IMR-90 (cell line): ENCODE results near the gene CDK5R2. TPM values are rescaled to one million over a fixed set of nuclear protein-coding genes. Genes with fewer than 3 reads are reported as not detected.

Experiments used
- ATAC-seq: fragments of 200-7000 bp; cut with Tn5 transposase; 2 replicates; pipeline ENCODE4 v1.9.1; 2020; ENCODE audit warnings: low read depth, mild to moderate bottlenecking, moderate library complexity
- BruUV-seq: library from RNA; stranded (reverse); fragments of 400-500 nt; replicated peaks from 2 replicates; lab custom pipeline; 2021; lab: Mats Ljungman, UMichigan
- CTCF ChIA-PET: fragments of 300-600 bp; formaldehyde crosslinking; extraction: SDS; loops from one replicate; lab custom pipeline; 2021; ENCODE audit warnings: antibody characterized with exemption; lab: Yijun Ruan, JAX
- POLR2A ChIA-PET: fragments of 300-600 bp; sonication (Branson Sonifier 250); formaldehyde crosslinking; loops from one replicate; lab custom pipeline; 2022; ENCODE audit warnings: antibody characterized with exemption; ENCODE audit not compliant: unreplicated experiment; lab: Charles Lee
- DNase-seq: peaks from one replicate; pipeline ENCODE4 v3.0.0; 2013
- H2AFZ ChIP-seq: replicated peaks from 2 replicates; pipeline ENCODE3; 2013; ENCODE audit warnings: low read length, mild to moderate bottlenecking; ENCODE audit not compliant: poor library complexity
- H2AK5ac ChIP-seq: 2 replicates; pipeline ENCODE4 v1.6.1; 2013; ENCODE audit warnings: low read depth, low read length, inconsistent platforms
- H2AK9ac ChIP-seq: replicated peaks from 2 replicates; pipeline ENCODE3; 2013; ENCODE audit warnings: mild to moderate bottlenecking, low read depth, low read length, moderate library complexity; ENCODE audit not compliant: poor library complexity
- H2BK120ac ChIP-seq: 2 replicates; pipeline ENCODE4 v1.6.1; 2013; ENCODE audit warnings: low read depth, low read length, inconsistent platforms
- H2BK15ac ChIP-seq: 3 replicates; pipeline ENCODE4 v1.6.1; 2013; ENCODE audit warnings: low read depth, low read length, inconsistent platforms
- H2BK20ac ChIP-seq: 2 replicates; pipeline ENCODE4 v1.6.1; 2013; ENCODE audit warnings: low read depth, mild to moderate bottlenecking, inconsistent platforms, low read length, moderate library complexity
- H2BK5ac ChIP-seq: 2 replicates; pipeline ENCODE4 v1.6.1; 2013; ENCODE audit warnings: mild to moderate bottlenecking, low read depth, low read length, inconsistent platforms; ENCODE audit not compliant: poor library complexity, severe bottlenecking
- H3K14ac ChIP-seq: replicated peaks from 2 replicates; pipeline ENCODE4 v1.6.1; 2013; ENCODE audit warnings: low read depth, low read length, inconsistent platforms
- H3K18ac ChIP-seq: 2 replicates; pipeline ENCODE4 v1.6.1; 2013; ENCODE audit warnings: low read depth, low read length, control low read depth
- H3K23ac ChIP-seq: 2 replicates; pipeline ENCODE4 v1.6.1; 2013; ENCODE audit warnings: low read depth, low read length, inconsistent platforms
- H3K27ac ChIP-seq: 2 replicates; pipeline ENCODE4 v1.5.1; 2013; ENCODE audit warnings: mild to moderate bottlenecking, control low read depth, low read length; ENCODE audit not compliant: insufficient read depth
- H3K27me3 ChIP-seq: 2 replicates; pipeline ENCODE4 v1.6.1; 2013; ENCODE audit warnings: low read length; ENCODE audit not compliant: control insufficient read depth, insufficient read depth
- H3K36me3 ChIP-seq: 2 replicates; pipeline ENCODE4 v1.6.1; 2013; ENCODE audit warnings: low read length, mixed read lengths; ENCODE audit not compliant: control insufficient read depth, insufficient read depth
- H3K4ac ChIP-seq: 2 replicates; pipeline ENCODE4 v1.6.1; 2013; ENCODE audit warnings: low read depth, low read length, inconsistent platforms
- H3K4me1 ChIP-seq: 2 replicates; pipeline ENCODE4 v1.6.1; 2013; ENCODE audit warnings: low read length, mixed read lengths; ENCODE audit not compliant: control insufficient read depth, insufficient read depth
- H3K4me2 ChIP-seq: 2 replicates; pipeline ENCODE4 v1.6.1; 2013; ENCODE audit warnings: low read depth, mild to moderate bottlenecking, control low read depth, low read length, moderate library complexity
- H3K4me3 ChIP-seq: 2 replicates; pipeline ENCODE4 v1.5.1; 2013; ENCODE audit warnings: low read depth, mild to moderate bottlenecking, control low read depth, low read length, moderate library complexity; ENCODE audit not compliant: insufficient read depth
- H3K56ac ChIP-seq: 2 replicates; pipeline ENCODE4 v1.6.1; 2013; ENCODE audit warnings: low read length, inconsistent platforms; ENCODE audit not compliant: insufficient read depth; ENCODE audit errors: extremely low read depth
- H3K79me1 ChIP-seq, 2 experiments: 2 replicates each; pipeline ENCODE4 v1.6.1; 2013; ENCODE audit warnings: low read length in 2 of 2, inconsistent platforms in 1 of 2, low read depth in 1 of 2
- H3K9ac ChIP-seq: 2 replicates; pipeline ENCODE4 v1.6.1; 2013; ENCODE audit warnings: low read depth, low read length, control low read depth
- H3K9me1 ChIP-seq: 2 replicates; pipeline ENCODE4 v1.6.1; 2013; ENCODE audit warnings: low read length, inconsistent platforms; ENCODE audit not compliant: insufficient read depth
- H3K9me3 ChIP-seq: 2 replicates; pipeline ENCODE4 v1.6.1; 2013; ENCODE audit warnings: low read length; ENCODE audit not compliant: control insufficient read depth, insufficient read depth
- H4K20me1 ChIP-seq: 2 replicates; pipeline ENCODE4 v1.6.1; 2013; ENCODE audit warnings: low read length, inconsistent platforms; ENCODE audit not compliant: insufficient read depth
- H4K5ac ChIP-seq: 2 replicates; pipeline ENCODE4 v1.6.1; 2013; ENCODE audit warnings: mild to moderate bottlenecking, low read depth, low read length, control low read depth
- H4K8ac ChIP-seq, 2 experiments: 2 replicates each; pipeline ENCODE4 v1.6.1; 2013; ENCODE audit warnings: low read depth in 2 of 2, low read length in 2 of 2, control low read depth in 1 of 2, inconsistent platforms in 1 of 2
- H4K91ac ChIP-seq: 2 replicates; pipeline ENCODE4 v1.6.1; 2013; ENCODE audit warnings: low read depth, low read length, inconsistent platforms; ENCODE audit not compliant: insufficient read depth
- BHLHE40 ChIP-seq: fragments of 150-350 bp; IDR thresholded peaks from 2 replicates; pipeline ENCODE4 v1.6.1; 2016; ENCODE audit warnings: mild to moderate bottlenecking, low read depth, low read length
- CEBPB ChIP-seq: IDR thresholded peaks from 2 replicates; pipeline ENCODE4 v1.6.1; 2012; ENCODE audit warnings: low read depth, low read length, improper control_type of control experiment
- FOS ChIP-seq: fragments of 150-350 bp; IDR thresholded peaks from 2 replicates; pipeline ENCODE4 v1.6.1; 2016; ENCODE audit warnings: low read depth, low read length
- MAFK ChIP-seq: IDR thresholded peaks from 2 replicates; pipeline ENCODE4 v1.6.1; 2012; ENCODE audit warnings: low read depth, low read length, improper control_type of control experiment
- MXI1 ChIP-seq: IDR thresholded peaks from 2 replicates; pipeline ENCODE4 v1.6.1; 2012; ENCODE audit warnings: low read depth, mild to moderate bottlenecking, low read length, moderate library complexity, borderline replicate concordance
- NFE2L2 ChIP-seq: fragments of 150-350 bp; IDR thresholded peaks from 2 replicates; pipeline ENCODE4 v1.6.1; 2016; ENCODE audit warnings: low read depth, mild to moderate bottlenecking, low read length
- RFX5 ChIP-seq: IDR thresholded peaks from 2 replicates; pipeline ENCODE4 v1.8.0; 2012; ENCODE audit warnings: low read depth, mild to moderate bottlenecking, low read length, moderate library complexity
- WGBS, 2 experiments: methylation state at CpG; one replicate each; pipeline versions ENCODE4 v1.1.5 to v1.1.7; 2013; ENCODE audit warnings: missing lambda C conversion rate in 2 of 2; ENCODE audit not compliant: insufficient read length in 1 of 2; ENCODE audit errors: extremely low coverage in 2 of 2; 5-methylcytosine and 5-hydroxymethylcytosine counted together
- dilution Hi-C: fragments of 300-500 bp; cut with HindIII; formaldehyde crosslinking; loops from one replicate; pipeline ENCODE4 v1.14.3; 2018; ENCODE audit warnings: low sequenced_read_pairs; ENCODE audit not compliant: unreplicated experiment
- in situ Hi-C: fragments of 300-500 bp; cut with MboI; formaldehyde crosslinking; loops from 3 replicates; pipeline ENCODE4 v1.14.3; 2019; ENCODE audit warnings: low sequenced_read_pairs, inconsistent platforms, mixed read lengths
- intact Hi-C: fragments of 100-400 bp; cut with micrococcal nuclease; formaldehyde crosslinking; loops from 2 replicates; pipeline ENCODE4 v1.10.0; 2022
- polyA plus RNA-seq, 3 experiments: library from polyadenylated mRNA; depleted of rRNA; stranded (reverse); fragments of >200 nt; gene quantifications; 2 replicates each; pipeline ENCODE4 v1.2.3, GENCODE V29; 2012; ENCODE audit warnings: low replicate concordance in 1 of 3
- total RNA-seq: library from RNA; depleted of rRNA; stranded (reverse); fragments of >200 nt; gene quantifications from 2 replicates; pipeline ENCODE4 v1.2.3, GENCODE V29; 2012
- TF ChIP-seq, protein P1 (sequence below): conservative IDR thresholded peaks from 2 replicates; pipeline ENCODE4 v1.5.1; 2012; ENCODE audit warnings: mild to moderate bottlenecking, low read depth, low read length, improper control_type of control experiment

The CDK5R2 gene
- total and polyA plus RNA-seq, 2 of the 4 experiments (the other 2 are of a cell fraction): not detected

DNA sequence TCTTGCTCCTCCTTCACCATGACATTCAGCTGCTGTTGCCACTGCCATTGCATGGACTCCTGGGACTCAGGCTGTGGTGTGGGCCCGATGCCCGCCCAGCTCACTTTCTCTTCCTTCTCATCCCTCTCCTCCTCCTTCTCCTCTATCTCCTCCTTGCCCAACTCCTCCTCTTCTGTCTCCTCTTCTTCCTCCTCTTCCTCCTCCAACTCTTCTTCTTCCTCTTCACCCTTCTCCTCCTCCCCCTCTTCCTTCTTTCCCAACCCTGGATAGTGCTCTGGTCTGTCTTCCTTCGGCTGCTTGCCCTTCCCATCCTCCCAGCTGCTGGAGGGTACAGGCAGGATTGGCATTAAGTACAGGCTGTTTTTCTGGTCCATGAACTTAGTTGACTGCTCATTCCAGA, 44.5 kb downstream of the CDK5R2 start:
- no peak overlapping the region for H2AFZ ChIP-seq
- intact Hi-C loops (no loop called here), dilution Hi-C loops (no loop called here), in situ Hi-C loops (no loop called here)
- WGBS, 2 experiments: no CpG with 5 or more reads among the region's 3 CpGs
- no peak overlapping the region for H2BK5ac ChIP-seq
- H3K18ac ChIP-seq: no peak overlapping the region
- H3K9me3 ChIP-seq: no peaks in the 10 kb centered on the region; the same call in 1 of the 2 replicates
- POLR2A ChIA-PET: no interaction called here
- H3K4me3 ChIP-seq: no peak overlapping the region
- H2BK20ac ChIP-seq: no peak overlapping the region
- no peak overlapping the region for H4K91ac ChIP-seq
- H4K5ac ChIP-seq: no peak overlapping the region
- no peak overlapping the region for H2BK120ac ChIP-seq
- BruUV-seq: no TSS peak
- H3K4me1 ChIP-seq: no peaks in the 10 kb centered on the region
- no peak overlapping the region for H4K8ac ChIP-seq
- H3K23ac ChIP-seq: no peak overlapping the region
- H3K14ac ChIP-seq: no peak overlapping the region
- H4K20me1 ChIP-seq: no peaks in the 10 kb centered on the region; the same call in 1 of the 2 replicates
- no peaks in the 10 kb centered on the region for H3K79me1 ChIP-seq
- H3K9me1 ChIP-seq: no peaks in the 10 kb centered on the region
- no peak overlapping the region for H2BK15ac ChIP-seq
- H3K4ac ChIP-seq: no peak overlapping the region
- H3K56ac ChIP-seq: no peak overlapping the region
- no peak for TF ChIP-seq MAFK
- no peak for TF ChIP-seq BHLHE40
- TF ChIP-seq, protein P1, sequence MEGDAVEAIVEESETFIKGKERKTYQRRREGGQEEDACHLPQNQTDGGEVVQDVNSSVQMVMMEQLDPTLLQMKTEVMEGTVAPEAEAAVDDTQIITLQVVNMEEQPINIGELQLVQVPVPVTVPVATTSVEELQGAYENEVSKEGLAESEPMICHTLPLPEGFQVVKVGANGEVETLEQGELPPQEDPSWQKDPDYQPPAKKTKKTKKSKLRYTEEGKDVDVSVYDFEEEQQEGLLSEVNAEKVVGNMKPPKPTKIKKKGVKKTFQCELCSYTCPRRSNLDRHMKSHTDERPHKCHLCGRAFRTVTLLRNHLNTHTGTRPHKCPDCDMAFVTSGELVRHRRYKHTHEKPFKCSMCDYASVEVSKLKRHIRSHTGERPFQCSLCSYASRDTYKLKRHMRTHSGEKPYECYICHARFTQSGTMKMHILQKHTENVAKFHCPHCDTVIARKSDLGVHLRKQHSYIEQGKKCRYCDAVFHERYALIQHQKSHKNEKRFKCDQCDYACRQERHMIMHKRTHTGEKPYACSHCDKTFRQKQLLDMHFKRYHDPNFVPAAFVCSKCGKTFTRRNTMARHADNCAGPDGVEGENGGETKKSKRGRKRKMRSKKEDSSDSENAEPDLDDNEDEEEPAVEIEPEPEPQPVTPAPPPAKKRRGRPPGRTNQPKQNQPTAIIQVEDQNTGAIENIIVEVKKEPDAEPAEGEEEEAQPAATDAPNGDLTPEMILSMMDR: no peak
- no peak for TF ChIP-seq MXI1
- no peak for TF ChIP-seq RFX5
- TF ChIP-seq CEBPB: no peak
- TF ChIP-seq FOS: no peak
- TF ChIP-seq NFE2L2: no peak
- H3K27me3 ChIP-seq: peaks cover 72% of the 10 kb centered on the region
- no peak overlapping the region for H3K27ac ChIP-seq
- no peak overlapping the region for H2AK5ac ChIP-seq
- no peak for DNase-seq
- no peak overlapping the region for H3K9ac ChIP-seq
- H2AK9ac ChIP-seq: no peak overlapping the region
- no peak for ATAC-seq
- no peaks in the 10 kb centered on the region for H3K36me3 ChIP-seq
- CTCF ChIA-PET: no interaction called here
- no peak overlapping the region for H3K4me2 ChIP-seq
